ENCODE data around the gene DAAM1. TPM values are rescaled to one million over a fixed set of nuclear protein-coding genes. Genes with fewer than 3 reads are reported as not detected.

The DAAM1 gene
- polyA plus RNA-seq, 3 donors: 3.2 to 6.3 (median 4.4) TPM

DNA sequence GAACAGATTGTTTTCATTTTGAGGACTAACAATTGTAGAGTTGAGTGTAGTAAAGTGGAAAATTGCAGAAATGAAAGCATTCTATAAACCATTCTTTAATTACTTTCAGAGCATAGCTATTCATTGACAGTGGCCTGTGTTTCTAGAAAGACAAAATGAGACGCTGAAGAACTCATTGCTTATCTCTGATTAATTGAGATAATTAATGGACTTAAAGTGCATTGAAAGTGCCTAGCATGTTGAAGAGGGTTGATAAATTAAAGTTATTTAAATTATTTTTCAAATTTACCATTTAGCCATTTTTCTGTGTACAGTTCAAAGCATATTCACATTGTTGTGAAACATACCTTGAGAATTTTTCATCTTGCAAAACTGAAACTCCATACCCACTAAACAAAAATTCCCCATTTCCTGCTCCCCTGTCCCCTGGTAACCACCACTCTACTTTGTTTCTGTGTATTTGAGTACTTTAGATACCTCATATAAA lies 57.4 kb downstream of the DAAM1 start:
- H3K9me3 Mint-ChIP-seq: no peaks in the 10 kb centered on the region
- no peak for DNase-seq
- H3K4me1 Mint-ChIP-seq: peaks cover 10% of the 10 kb centered on the region
- H4K20me1 ChIP-seq (ENCODE audit: insufficient read depth, low read length): no peaks in the 10 kb centered on the region
- intact Hi-C loops (cut with micrococcal nuclease): no loop called here
- no peaks in the 10 kb centered on the region for H3K27me3 Mint-ChIP-seq (ENCODE audit: low read depth in 3 of 3)
- no peak overlapping the region for H3K4me3 Mint-ChIP-seq
- no peak overlapping the region for H3K9ac ChIP-seq (ENCODE audit: insufficient read depth, low read length, poor library complexity, severe bottlenecking)
- no peaks in the 10 kb centered on the region for H3K36me3 ChIP-seq (replicated peaks in 1 of 2; ENCODE audit: control insufficient read depth in 1 of 2, insufficient read depth in 2 of 2, low read length in 2 of 2)
- WGBS (ENCODE audit: insufficient coverage): no CpG with 5 or more reads among the region's 1 CpG
- H3K9me3 ChIP-seq (replicated peaks in 1 of 2; ENCODE audit: control insufficient read depth in 1 of 2, insufficient read depth in 1 of 2, low read length in 2 of 2): no peaks in the 10 kb centered on the region
- H3K27ac ChIP-seq (ENCODE audit: low read depth in 1 of 2, low read length in 2 of 2): no peak overlapping the region
- no peak overlapping the region for H3K4me3 ChIP-seq (replicated peaks in 1 of 3; ENCODE audit: low read depth in 2 of 3, low read length in 3 of 3)
- peaks cover 2% of the 10 kb centered on the region for H3K79me2 ChIP-seq (ENCODE audit: insufficient read depth, low read length)
- H3K27me3 ChIP-seq (ENCODE audit: control insufficient read depth in 2 of 2, insufficient read depth in 2 of 2, low read length in 2 of 2): no peaks in the 10 kb centered on the region
- no peak overlapping the region for H3K4me2 ChIP-seq (replicated peaks; ENCODE audit: extremely low read depth, low read length, poor library complexity, severe bottlenecking)
- TF ChIP-seq, protein P1, sequence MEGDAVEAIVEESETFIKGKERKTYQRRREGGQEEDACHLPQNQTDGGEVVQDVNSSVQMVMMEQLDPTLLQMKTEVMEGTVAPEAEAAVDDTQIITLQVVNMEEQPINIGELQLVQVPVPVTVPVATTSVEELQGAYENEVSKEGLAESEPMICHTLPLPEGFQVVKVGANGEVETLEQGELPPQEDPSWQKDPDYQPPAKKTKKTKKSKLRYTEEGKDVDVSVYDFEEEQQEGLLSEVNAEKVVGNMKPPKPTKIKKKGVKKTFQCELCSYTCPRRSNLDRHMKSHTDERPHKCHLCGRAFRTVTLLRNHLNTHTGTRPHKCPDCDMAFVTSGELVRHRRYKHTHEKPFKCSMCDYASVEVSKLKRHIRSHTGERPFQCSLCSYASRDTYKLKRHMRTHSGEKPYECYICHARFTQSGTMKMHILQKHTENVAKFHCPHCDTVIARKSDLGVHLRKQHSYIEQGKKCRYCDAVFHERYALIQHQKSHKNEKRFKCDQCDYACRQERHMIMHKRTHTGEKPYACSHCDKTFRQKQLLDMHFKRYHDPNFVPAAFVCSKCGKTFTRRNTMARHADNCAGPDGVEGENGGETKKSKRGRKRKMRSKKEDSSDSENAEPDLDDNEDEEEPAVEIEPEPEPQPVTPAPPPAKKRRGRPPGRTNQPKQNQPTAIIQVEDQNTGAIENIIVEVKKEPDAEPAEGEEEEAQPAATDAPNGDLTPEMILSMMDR (IDR thresholded peaks at IDR 0.05): no peak
- no peaks in the 10 kb centered on the region for H3K36me3 Mint-ChIP-seq
- peaks cover 1 to 2% of the 10 kb centered on the region in 2 donors for H3K4me1 ChIP-seq (ENCODE audit: control insufficient read depth in 1 of 2, insufficient read depth in 2 of 2, low read length in 2 of 2)
- H3K27ac Mint-ChIP-seq: no peak overlapping the region
- H2AFZ ChIP-seq (ENCODE audit: insufficient read depth, low read depth, low read length, poor library complexity, severe bottlenecking): no peak overlapping the region

DNA sequence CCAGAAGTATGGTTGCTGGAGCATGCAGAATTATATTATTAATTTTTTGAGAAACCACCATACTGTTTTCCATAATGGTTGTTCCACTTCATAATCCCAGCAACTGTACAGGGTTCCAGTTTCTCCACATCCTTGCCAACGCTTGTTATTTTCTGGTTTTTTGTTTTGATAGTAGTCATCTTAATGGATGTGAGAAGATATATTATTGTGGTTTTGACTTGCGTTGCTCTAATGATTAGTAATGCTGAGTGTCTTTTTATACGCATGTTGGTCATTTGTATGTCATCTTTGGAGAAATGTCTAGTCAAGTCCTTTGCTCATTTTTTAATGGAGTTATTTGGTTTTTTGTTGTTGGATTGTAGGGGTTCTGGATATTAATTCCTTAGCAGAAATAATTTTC lies 58.1 kb downstream of the DAAM1 start:
- no peak overlapping the region for H3K4me3 ChIP-seq (replicated peaks in 1 of 3; ENCODE audit: low read depth in 2 of 3, low read length in 3 of 3)
- peaks cover 2% of the 10 kb centered on the region for H3K79me2 ChIP-seq (ENCODE audit: insufficient read depth, low read length)
- no peak overlapping the region for H2AFZ ChIP-seq (ENCODE audit: insufficient read depth, low read depth, low read length, poor library complexity, severe bottlenecking)
- intact Hi-C loops (cut with micrococcal nuclease): no loop called here
- H3K4me1 Mint-ChIP-seq: peaks cover 4% of the 10 kb centered on the region
- no peak overlapping the region for H3K27ac ChIP-seq (ENCODE audit: low read depth in 1 of 2, low read length in 2 of 2)
- no peak overlapping the region for H3K4me2 ChIP-seq (replicated peaks; ENCODE audit: extremely low read depth, low read length, poor library complexity, severe bottlenecking)
- no peaks in the 10 kb centered on the region for H3K4me1 ChIP-seq (ENCODE audit: control insufficient read depth in 1 of 2, insufficient read depth in 2 of 2, low read length in 2 of 2)
- no peaks in the 10 kb centered on the region for H3K9me3 ChIP-seq (replicated peaks in 1 of 2; ENCODE audit: control insufficient read depth in 1 of 2, insufficient read depth in 1 of 2, low read length in 2 of 2)
- no peak overlapping the region for H3K9ac ChIP-seq (ENCODE audit: insufficient read depth, low read length, poor library complexity, severe bottlenecking)
- DNase-seq: no peak
- no peaks in the 10 kb centered on the region for H4K20me1 ChIP-seq (ENCODE audit: insufficient read depth, low read length)
- TF ChIP-seq, protein P1 (IDR thresholded peaks at IDR 0.05): no peak
- no peak overlapping the region for H3K27ac Mint-ChIP-seq
- H3K4me3 Mint-ChIP-seq: no peak overlapping the region
- WGBS (ENCODE audit: insufficient coverage): no CpG with 5 or more reads among the region's 3 CpGs
- no peaks in the 10 kb centered on the region for H3K36me3 Mint-ChIP-seq
- no peaks in the 10 kb centered on the region for H3K27me3 Mint-ChIP-seq (ENCODE audit: low read depth in 3 of 3)
- H3K9me3 Mint-ChIP-seq: no peaks in the 10 kb centered on the region
- no peaks in the 10 kb centered on the region for H3K27me3 ChIP-seq (ENCODE audit: control insufficient read depth in 2 of 2, insufficient read depth in 2 of 2, low read length in 2 of 2)
- no peaks in the 10 kb centered on the region for H3K36me3 ChIP-seq (replicated peaks in 1 of 2; ENCODE audit: control insufficient read depth in 1 of 2, insufficient read depth in 2 of 2, low read length in 2 of 2)
